ENCODE data around the gene USP17L21. TPM values are rescaled to one million over a fixed set of nuclear protein-coding genes. Genes with fewer than 3 reads are reported as not detected.
"Not testable (repeated sequence)": the region's sequence is repeated elsewhere in the genome, so short reads cannot be mapped to it uniquely, and the experiment has no call there.

Gene USP17L21
- total RNA-seq, 1 experiment from 2014 or later = not detected

DNA sequence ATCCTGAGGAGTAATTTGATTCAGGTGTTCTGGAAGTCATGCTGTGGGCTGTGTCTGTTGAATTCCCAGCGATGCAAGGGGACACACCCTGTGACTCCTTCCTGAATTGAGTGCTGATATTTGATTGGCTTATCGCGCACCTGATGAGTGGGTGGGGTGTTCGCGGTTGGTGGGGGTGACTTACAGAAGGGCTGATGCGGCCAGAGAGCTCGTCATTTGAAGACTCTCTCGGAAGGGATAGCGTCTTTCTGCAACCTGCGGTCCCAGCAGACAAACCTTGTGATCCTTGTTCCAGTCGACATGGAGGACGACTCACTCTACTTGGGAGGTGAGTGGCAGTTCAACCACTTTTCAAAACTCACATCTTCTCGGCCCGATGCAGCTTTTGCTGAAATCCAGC, 19.1 kb upstream of the USP17L21 start, which contains the start of gene USP17L17:
TSS of gene USP17L17 (plus strand) at position 301 of the 400 bp plus-strand sequence. CDS start at position 301, 0 bp downstream.
- not testable (repeated sequence) for H3K79me2 ChIP-seq (ENCODE audit: low read length); H3K9ac ChIP-seq (ENCODE audit: low read length); H3K9me2 ChIP-seq (replicated peaks; ENCODE audit: insufficient read depth, low read length); H3K4me3 ChIP-seq (ENCODE audit: low read length); H3K36me3 ChIP-seq (ENCODE audit: insufficient read depth, low read length); H3K4me1 ChIP-seq (ENCODE audit: low read length); DNase-seq; H4K20me1 ChIP-seq (ENCODE audit: insufficient read depth, low read depth, low read length); H3K27me3 ChIP-seq (ENCODE audit: low read length); H3K9me3 ChIP-seq (ENCODE audit: low read length); H3K27ac ChIP-seq (ENCODE audit: low read length); H2AFZ ChIP-seq (ENCODE audit: low read length); H3K4me2 ChIP-seq (ENCODE audit: low read depth, low read length, poor library complexity, severe bottlenecking)

DNA sequence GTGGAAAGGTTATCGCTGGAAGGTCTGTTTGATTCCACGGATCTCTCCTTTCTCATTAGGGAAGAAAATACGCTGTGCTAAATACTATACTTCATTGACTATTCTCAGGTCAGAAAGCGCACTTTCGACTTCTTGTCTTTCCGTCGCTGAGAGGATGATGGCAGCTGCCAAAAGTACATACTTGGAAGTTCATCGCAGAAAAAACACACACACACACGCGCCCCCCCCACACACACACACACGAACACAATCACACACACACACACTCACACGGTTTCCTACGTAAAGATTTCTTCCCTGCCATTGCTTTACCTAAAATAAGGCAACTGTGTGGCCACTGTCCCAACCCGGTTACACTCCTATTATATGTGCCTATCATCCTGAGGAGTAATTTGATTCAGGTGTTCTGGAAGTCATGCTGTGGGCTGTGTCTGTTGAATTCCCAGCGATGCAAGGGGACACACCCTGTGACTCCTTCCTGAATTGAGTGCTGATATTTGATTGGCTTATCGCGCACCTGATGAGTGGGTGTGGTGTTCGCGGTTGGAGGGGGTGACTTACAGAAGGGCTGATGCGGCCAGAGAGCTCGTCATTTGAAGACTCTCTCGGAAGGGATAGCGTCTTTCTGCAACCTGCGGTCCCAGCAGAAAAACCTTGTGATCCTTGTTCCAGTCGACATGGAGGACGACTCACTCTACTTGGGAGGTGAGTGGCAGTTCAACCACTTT, 14.6 kb upstream of the USP17L21 start, which contains the start of gene USP17L18:
TSS of gene USP17L18 (plus strand) at position 678 of the 728 bp plus-strand sequence. CDS start at position 678, 0 bp downstream.
- peak; percentile 35 for DNase-seq
- H3K79me2 ChIP-seq (ENCODE audit: low read length); H3K36me3 ChIP-seq (ENCODE audit: insufficient read depth, low read length); H3K4me2 ChIP-seq (ENCODE audit: low read depth, low read length, poor library complexity, severe bottlenecking); H3K27ac ChIP-seq (ENCODE audit: low read length); H3K9ac ChIP-seq (ENCODE audit: low read length); H3K27me3 ChIP-seq (ENCODE audit: low read length); H3K4me1 ChIP-seq (ENCODE audit: low read length); H3K4me3 ChIP-seq (ENCODE audit: low read length); H4K20me1 ChIP-seq (ENCODE audit: insufficient read depth, low read depth, low read length); H3K9me2 ChIP-seq (replicated peaks; ENCODE audit: insufficient read depth, low read length); H2AFZ ChIP-seq (ENCODE audit: low read length); H3K9me3 ChIP-seq (ENCODE audit: low read length): not testable (repeated sequence)

DNA sequence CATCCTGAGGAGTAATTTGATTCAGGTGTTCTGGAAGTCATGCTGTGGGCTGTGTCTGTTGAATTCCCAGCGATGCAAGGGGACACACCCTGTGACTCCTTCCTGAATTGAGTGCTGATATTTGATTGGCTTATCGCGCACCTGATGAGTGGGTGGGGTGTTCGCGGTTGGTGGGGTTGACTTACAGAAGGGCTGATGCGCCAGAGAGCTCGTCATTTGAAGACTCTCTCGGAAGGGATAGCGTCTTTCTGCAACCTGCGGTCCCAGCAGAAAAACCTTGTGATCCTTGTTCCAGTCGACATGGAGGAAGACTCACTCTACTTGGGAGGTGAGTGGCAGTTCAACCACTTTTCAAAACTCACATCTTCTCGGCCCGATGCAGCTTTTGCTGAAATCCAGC, 9.6 kb upstream of the USP17L21 start, which contains the start of gene USP17L19:
TSS of gene USP17L19 (plus strand) at position 301 of the 400 bp plus-strand sequence. CDS start at position 301, 0 bp downstream.
- DNase-seq; H3K9ac ChIP-seq (ENCODE audit: low read length); H3K27me3 ChIP-seq (ENCODE audit: low read length): not testable (repeated sequence)

GRCh38 chr4:9257824-9258223, 4.8 kb upstream of the USP17L21 start, which contains the start of gene USP17L20:
Gene USP17L20, plus strand, starts transcription at chr4:9258124. Its CDS starts 0 bp downstream, at chr4:9258124.
- not testable (repeated sequence) for H3K4me2 ChIP-seq (ENCODE audit: low read depth, low read length, poor library complexity, severe bottlenecking); H3K79me2 ChIP-seq (ENCODE audit: low read length); H3K9me3 ChIP-seq (ENCODE audit: low read length); H4K20me1 ChIP-seq (ENCODE audit: insufficient read depth, low read depth, low read length); H3K27ac ChIP-seq (ENCODE audit: low read length); H3K4me3 ChIP-seq (ENCODE audit: low read length); H3K36me3 ChIP-seq (ENCODE audit: insufficient read depth, low read length); DNase-seq; H3K27me3 ChIP-seq (ENCODE audit: low read length); H3K4me1 ChIP-seq (ENCODE audit: low read length); H3K9me2 ChIP-seq (replicated peaks; ENCODE audit: insufficient read depth, low read length); H3K9ac ChIP-seq (ENCODE audit: low read length); H2AFZ ChIP-seq (ENCODE audit: low read length)

More for the DNA sequence above, 9.6 kb upstream of the USP17L21 start, which contains the start of gene USP17L19:
- not testable (repeated sequence) for H3K9me2 ChIP-seq (replicated peaks; ENCODE audit: insufficient read depth, low read length); H3K4me3 ChIP-seq (ENCODE audit: low read length); H3K4me2 ChIP-seq (ENCODE audit: low read depth, low read length, poor library complexity, severe bottlenecking); H3K27ac ChIP-seq (ENCODE audit: low read length); H4K20me1 ChIP-seq (ENCODE audit: insufficient read depth, low read depth, low read length); H3K9me3 ChIP-seq (ENCODE audit: low read length); H3K4me1 ChIP-seq (ENCODE audit: low read length); H2AFZ ChIP-seq (ENCODE audit: low read length); H3K79me2 ChIP-seq (ENCODE audit: low read length); H3K36me3 ChIP-seq (ENCODE audit: insufficient read depth, low read length)

GRCh38 chr4:9267319-9267718, 4.6 kb downstream of the USP17L21 start, which contains the start of gene USP17L22:
Gene USP17L22, plus strand, starts transcription at chr4:9267619. Its CDS starts 0 bp downstream, at chr4:9267619.
- not testable (repeated sequence) for H3K9me2 ChIP-seq (replicated peaks; ENCODE audit: insufficient read depth, low read length); H3K4me1 ChIP-seq (ENCODE audit: low read length); H3K79me2 ChIP-seq (ENCODE audit: low read length); H3K36me3 ChIP-seq (ENCODE audit: insufficient read depth, low read length); H3K9me3 ChIP-seq (ENCODE audit: low read length); H3K9ac ChIP-seq (ENCODE audit: low read length); H3K4me3 ChIP-seq (ENCODE audit: low read length); H3K27me3 ChIP-seq (ENCODE audit: low read length); H3K4me2 ChIP-seq (ENCODE audit: low read depth, low read length, poor library complexity, severe bottlenecking); DNase-seq; H4K20me1 ChIP-seq (ENCODE audit: insufficient read depth, low read depth, low read length); H3K27ac ChIP-seq (ENCODE audit: low read length); H2AFZ ChIP-seq (ENCODE audit: low read length)

- not testable (repeated sequence) for H2AFZ ChIP-seq (ENCODE audit: low read length); H3K36me3 ChIP-seq (ENCODE audit: insufficient read depth, low read length); H3K9me2 ChIP-seq (replicated peaks; ENCODE audit: insufficient read depth, low read length); H3K27ac ChIP-seq (ENCODE audit: low read length); H3K27me3 ChIP-seq (ENCODE audit: low read length); H4K20me1 ChIP-seq (ENCODE audit: insufficient read depth, low read depth, low read length); H3K4me2 ChIP-seq (ENCODE audit: low read depth, low read length, poor library complexity, severe bottlenecking); H3K79me2 ChIP-seq (ENCODE audit: low read length); H3K4me3 ChIP-seq (ENCODE audit: low read length); H3K9me3 ChIP-seq (ENCODE audit: low read length); H3K4me1 ChIP-seq (ENCODE audit: low read length); H3K9ac ChIP-seq (ENCODE audit: low read length); DNase-seq
Measured at GRCh38 chr4:9271719-9272118, 9.0 kb downstream of the USP17L21 start.

Other genes starting within 250 kb of the USP17L21 start
- gene FAM90A26, start 92.5 kb upstream of the USP17L21 start, total RNA-seq (2014; rRNA removed; shearing (Covaris generic); ENCODE audit: low replicate concordance) = not detected in 2 replicates
- gene USP17L10, start 52.2 kb upstream of the USP17L21 start, total RNA-seq (2014; rRNA removed; shearing (Covaris generic); ENCODE audit: low replicate concordance) = not detected in 2 replicates
- gene USP17L11, start 47.5 kb upstream of the USP17L21 start, total RNA-seq (2014; rRNA removed; shearing (Covaris generic); ENCODE audit: low replicate concordance) = not detected in 2 replicates
- gene USP17L12, start 42.7 kb upstream of the USP17L21 start, total RNA-seq (2014; rRNA removed; shearing (Covaris generic); ENCODE audit: low replicate concordance) = not detected in 2 replicates
- gene USP17L13, start 38.0 kb upstream of the USP17L21 start, total RNA-seq (2014; rRNA removed; shearing (Covaris generic); ENCODE audit: low replicate concordance) = not detected in 2 replicates
- not detected in 2 replicates for gene USP17L15, start 28.5 kb upstream of the USP17L21 start, total RNA-seq (2014; rRNA removed; shearing (Covaris generic); ENCODE audit: low replicate concordance)
- not detected in 2 replicates for gene USP17L17, start 19.0 kb upstream of the USP17L21 start, total RNA-seq (2014; rRNA removed; shearing (Covaris generic); ENCODE audit: low replicate concordance)
- gene USP17L18, start 14.2 kb upstream of the USP17L21 start, total RNA-seq (2014; rRNA removed; shearing (Covaris generic); ENCODE audit: low replicate concordance) = not detected in 2 replicates
- gene USP17L19, start 9.5 kb upstream of the USP17L21 start, total RNA-seq (2014; rRNA removed; shearing (Covaris generic); ENCODE audit: low replicate concordance) = not detected in 2 replicates
- gene USP17L20, start 4.7 kb upstream of the USP17L21 start, total RNA-seq (2014; rRNA removed; shearing (Covaris generic); ENCODE audit: low replicate concordance) = not detected in 2 replicates
- gene USP17L22, start 4.7 kb downstream of the USP17L21 start, total RNA-seq (2014; rRNA removed; shearing (Covaris generic); ENCODE audit: low replicate concordance) = not detected in 2 replicates
- gene USP17L24, start 62.3 kb downstream of the USP17L21 start, total RNA-seq (2014; rRNA removed; shearing (Covaris generic); ENCODE audit: low replicate concordance) = not detected in 2 replicates
- not detected in 2 replicates for gene USP17L25, start 67.0 kb downstream of the USP17L21 start, total RNA-seq (2014; rRNA removed; shearing (Covaris generic); ENCODE audit: low replicate concordance)
- gene USP17L26, start 71.8 kb downstream of the USP17L21 start, total RNA-seq (2014; rRNA removed; shearing (Covaris generic); ENCODE audit: low replicate concordance) = not detected in 2 replicates
- gene USP17L5, start 76.5 kb downstream of the USP17L21 start, total RNA-seq (2014; rRNA removed; shearing (Covaris generic); ENCODE audit: low replicate concordance) = not detected in 2 replicates
- not detected in 2 replicates for gene USP17L27, start 81.3 kb downstream of the USP17L21 start, total RNA-seq (2014; rRNA removed; shearing (Covaris generic); ENCODE audit: low replicate concordance)
- not detected in 2 replicates for gene USP17L28, start 86.0 kb downstream of the USP17L21 start, total RNA-seq (2014; rRNA removed; shearing (Covaris generic); ENCODE audit: low replicate concordance)
- not detected in 2 replicates for gene USP17L29, start 90.8 kb downstream of the USP17L21 start, total RNA-seq (2014; rRNA removed; shearing (Covaris generic); ENCODE audit: low replicate concordance)
- not detected in 2 replicates for gene USP17L30, start 100.3 kb downstream of the USP17L21 start, total RNA-seq (2014; rRNA removed; shearing (Covaris generic); ENCODE audit: low replicate concordance)
- gene DEFB131A, start 181.5 kb downstream of the USP17L21 start, total RNA-seq (2014; rRNA removed; shearing (Covaris generic); ENCODE audit: low replicate concordance) = not detected in 2 replicates

Measured in Karpas-422 (cell line).